ENCODE measurements around the gene PCMTD2.

The PCMTD2 gene

GRCh38 chr20:64238851-64239387 is 16.6 kb upstream of the PCMTD2 start:
- DNase-seq (ENCODE audit: low read depth in 2 of 2): no peak

DNA sequence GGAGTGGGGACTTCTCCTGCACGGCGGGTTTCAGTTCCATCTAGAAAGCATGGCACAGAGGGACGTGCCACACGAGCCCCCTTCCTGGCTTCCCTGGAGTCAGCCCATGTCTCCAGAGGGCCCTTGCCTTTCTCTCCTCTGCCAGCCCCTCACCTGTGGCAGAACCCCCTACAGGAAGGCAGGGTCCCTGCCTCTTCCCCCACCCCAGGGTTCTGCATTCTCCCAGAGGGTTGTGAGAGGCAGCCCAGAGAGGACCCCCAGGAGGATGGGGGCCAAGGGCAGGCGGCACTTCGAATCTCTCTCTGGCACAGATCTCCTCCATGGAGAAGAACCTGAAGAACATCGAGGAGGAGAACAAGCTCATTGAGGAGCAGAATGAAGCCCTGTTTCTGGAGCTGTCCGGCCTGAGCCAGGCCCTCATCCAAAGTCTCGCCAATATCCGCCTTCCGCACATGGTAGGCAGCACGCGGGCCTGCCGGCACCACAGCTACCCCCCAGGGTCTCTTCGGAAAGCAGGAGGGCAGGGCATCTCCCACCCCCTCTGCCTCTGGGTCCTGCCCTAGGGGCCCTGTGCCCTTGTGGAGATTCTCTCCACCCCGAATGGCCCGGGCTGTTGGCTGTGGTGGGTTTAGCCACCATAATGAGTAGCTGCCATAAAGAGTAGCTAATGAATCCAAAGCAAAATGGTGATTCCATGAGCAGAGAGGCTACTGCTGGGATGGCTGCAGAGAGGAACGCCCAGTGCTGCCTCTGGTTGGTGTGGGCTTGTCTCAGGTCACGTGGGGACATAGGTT is 15.9 kb upstream of the PCMTD2 start:
- no peak for DNase-seq (ENCODE audit: low read depth in 2 of 2)

DNA sequence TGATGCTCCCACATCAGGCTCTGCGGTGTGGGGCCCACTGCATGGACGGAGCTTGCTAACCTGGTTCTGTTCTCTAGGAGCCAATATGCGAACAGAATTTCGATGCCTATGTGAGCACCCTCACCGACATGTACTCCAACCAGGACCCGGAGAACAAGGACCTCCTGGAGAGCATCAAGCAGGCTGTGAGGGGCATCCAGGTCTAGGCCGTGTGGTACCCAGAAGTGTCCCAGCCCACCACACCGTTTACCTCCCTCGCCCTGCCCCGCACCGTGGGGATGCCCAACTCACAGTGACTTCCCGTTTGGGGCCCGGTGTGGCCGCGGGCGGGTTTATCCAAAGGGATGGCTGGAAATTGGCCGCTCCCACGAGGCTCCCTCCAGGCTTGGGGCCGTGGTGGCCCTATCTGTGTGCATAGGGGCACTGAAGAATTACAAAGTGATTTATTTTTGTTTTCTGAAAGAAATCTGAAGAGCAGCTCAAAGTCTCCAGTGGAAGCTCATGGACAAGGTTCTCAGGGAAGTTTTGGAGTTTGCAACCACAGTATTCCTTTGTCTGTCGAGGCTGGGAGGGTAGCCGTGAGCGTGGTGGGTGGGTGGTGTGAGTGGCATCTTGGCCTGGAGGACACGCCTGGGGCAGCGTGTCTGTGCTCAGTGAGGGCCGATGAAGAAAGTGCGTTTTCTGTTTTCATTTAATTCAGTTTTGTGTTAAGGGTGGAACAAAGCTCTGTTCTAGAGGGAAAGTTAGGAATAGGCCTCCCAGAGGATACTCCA is 15.1 kb upstream of the PCMTD2 start:
- no peak for DNase-seq (ENCODE audit: low read depth in 2 of 2)

- no peak for DNase-seq (ENCODE audit: low read depth in 2 of 2)
Measured at GRCh38 chr20:64241061-64241460, 14.5 kb upstream of the PCMTD2 start.

- no peak for DNase-seq (ENCODE audit: low read depth in 2 of 2)
Measured at GRCh38 chr20:64242003-64242796, 13.3 kb upstream of the PCMTD2 start.

- DNase-seq (ENCODE audit: low read depth in 2 of 2): no peak
Measured at GRCh38 chr20:64242797-64243475, 12.6 kb upstream of the PCMTD2 start.

DNA sequence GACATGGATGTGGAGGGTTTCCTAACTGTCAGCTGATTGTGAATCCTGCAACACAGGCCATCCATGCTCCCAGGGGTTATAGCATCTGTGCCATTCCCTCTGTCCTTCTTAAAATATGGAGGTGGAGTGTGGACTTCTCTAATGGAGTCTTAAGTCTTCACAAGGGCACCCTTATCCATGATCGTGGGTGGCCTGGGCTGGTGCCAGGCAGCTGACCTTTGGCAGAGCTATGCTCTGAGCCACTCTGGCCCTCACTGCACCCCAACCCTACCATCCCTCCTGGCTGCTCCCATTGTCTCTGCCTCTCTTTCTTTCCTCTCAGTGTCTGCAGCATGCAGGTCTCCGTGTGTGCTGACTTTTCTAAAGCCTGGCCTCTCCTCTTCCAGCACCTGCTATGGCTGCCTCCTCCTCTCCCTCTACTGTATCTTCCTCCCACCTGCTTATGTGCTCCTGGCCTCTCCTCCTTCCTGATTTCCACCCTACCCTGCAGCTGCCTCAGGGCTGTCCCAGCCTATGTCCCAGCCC is 11.2 kb upstream of the PCMTD2 start:
- DNase-seq (ENCODE audit: low read depth in 2 of 2): no peak

DNA sequence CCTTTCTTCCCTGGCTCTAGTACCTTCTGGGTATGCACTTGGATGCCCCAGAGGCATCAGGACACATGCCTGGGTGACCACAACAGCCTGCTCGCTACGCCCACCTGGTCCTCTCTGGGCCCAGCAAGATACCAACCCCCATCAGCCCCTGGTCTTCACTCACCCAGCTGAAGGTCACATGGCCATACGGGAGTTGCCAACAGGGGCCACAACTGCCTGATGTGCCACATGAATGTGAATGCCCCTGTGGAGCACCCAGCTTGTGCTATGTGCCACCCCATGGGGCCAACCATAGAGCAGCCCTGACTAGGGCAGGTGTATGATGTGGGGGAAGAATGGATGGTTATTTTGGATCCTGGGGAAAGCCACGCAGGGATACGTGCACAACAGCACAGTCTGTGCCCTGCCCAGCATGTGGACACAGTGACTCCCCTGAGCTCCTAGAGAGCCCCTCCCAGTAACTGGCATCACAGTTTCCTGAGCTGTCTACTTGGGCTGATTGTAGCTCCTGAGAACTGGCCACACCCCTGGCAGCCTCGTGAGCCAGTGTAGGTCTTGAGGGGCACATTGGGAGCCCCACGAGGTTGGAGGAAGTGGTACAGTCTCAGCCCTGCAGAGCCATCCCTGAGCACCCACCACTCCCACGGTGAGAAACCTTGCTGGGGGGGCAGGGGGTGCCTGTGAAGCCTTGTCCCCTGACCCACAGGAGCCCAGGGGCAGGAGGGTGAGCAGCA is 10.5 kb upstream of the PCMTD2 start:
- no peak for DNase-seq (ENCODE audit: low read depth in 2 of 2)

GRCh38 chr20:64245746-64246595 is 9.6 kb upstream of the PCMTD2 start:
- no peak for DNase-seq (ENCODE audit: low read depth in 2 of 2)

DNA sequence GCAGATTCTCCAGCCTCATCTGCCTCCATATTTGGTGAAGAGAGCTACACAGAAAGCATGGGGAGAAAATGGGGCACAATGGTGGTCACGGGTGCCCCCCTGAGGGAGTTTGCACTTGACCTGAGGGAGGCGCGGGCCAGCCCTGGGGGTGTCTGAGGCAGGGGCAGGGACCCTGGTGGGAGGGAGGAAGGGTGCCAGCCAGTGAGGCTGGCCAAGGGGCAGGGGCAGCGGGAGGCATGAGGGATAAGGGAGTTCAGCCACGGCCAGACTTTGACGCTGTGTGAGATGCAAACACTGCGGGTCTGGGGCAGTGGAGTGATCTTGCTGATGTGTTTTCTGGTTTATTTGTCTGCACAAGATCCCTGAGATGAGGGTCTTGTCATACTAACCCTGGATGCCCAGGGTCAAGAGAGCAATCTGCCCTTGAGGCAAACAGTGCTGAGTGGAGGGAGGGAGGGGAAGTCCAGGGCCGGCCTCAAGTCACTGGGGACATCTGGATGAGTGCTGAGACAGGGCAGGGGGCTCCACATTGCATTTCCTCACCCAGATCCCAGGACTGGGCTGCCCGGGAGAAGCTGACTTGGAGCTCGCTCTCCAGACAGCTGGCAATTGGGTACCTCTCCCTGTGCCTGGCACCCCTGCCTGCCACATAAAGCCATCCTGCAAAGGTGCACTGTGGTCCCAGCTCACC is 8.8 kb upstream of the PCMTD2 start:
- DNase-seq (ENCODE audit: low read depth in 2 of 2): no peak

GRCh38 chr20:64247307-64247618 is 8.3 kb upstream of the PCMTD2 start:
- DNase-seq (ENCODE audit: low read depth in 2 of 2): no peak

GRCh38 chr20:64247970-64248841 is 7.3 kb upstream of the PCMTD2 start:
- no peak for DNase-seq (ENCODE audit: low read depth in 2 of 2)

DNA sequence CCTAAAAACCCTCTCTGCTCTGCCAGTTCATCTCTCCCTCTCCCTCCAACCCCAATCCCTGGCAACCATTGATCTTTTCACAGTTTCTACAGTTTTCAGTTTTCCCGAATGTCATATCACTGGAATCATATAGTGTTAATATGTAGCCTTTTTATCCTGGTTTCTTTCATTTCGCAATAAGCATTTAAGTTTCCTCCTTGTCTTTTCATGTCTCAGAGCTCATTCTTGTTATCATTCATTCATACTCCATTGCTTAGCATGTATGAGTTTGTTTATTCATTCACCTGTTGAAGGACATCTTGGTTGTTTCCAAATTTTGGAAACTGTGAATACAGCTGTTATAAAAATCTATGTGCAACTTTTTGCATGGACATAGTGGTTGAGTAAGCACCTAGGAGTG is 5.5 kb upstream of the PCMTD2 start:
- DNase-seq (ENCODE audit: low read depth in 2 of 2): no peak

DNA sequence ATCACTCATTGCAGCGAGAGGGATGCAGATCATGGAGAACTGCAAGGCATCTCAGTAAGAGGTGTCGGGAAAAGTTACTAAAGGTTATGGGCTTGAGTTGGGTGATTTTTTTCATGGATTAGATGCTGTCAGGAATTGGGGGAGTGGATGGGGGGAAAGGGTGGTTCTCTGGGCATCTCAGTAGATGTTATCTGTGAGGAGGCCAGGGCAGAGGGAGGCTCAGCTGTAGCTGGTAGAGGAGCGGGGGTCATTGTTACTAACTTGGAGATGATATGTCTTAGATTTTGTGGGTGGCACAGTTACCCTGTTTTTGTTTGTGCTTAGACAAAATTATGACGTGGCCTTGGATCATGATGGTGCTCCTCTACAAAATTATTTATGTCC is 2.6 kb upstream of the PCMTD2 start:
- no peak for DNase-seq (ENCODE audit: low read depth in 2 of 2)

DNA sequence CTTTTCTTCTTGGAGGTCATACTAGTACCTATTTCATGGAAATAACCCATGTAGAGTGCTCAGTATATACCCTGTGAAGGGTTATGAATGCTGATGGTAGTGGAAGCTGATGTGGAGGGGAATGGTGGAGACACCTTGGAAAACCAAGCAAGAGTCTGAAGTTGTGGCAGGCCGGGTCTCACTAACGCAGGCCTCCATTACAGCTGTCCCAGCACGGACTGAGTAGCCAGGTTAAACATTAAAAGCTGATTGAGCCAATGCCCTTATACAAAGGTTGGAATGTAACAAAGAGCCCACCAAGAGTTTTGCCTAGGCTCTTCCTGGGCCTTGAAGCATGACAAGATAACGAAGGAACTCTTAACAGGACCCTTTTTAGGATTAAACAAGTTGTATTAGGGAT is 2.1 kb upstream of the PCMTD2 start:
- no peak for DNase-seq (ENCODE audit: low read depth in 2 of 2)

GRCh38 chr20:64254156-64254555 is 1.4 kb upstream of the PCMTD2 start:
- no peak for DNase-seq (ENCODE audit: low read depth in 2 of 2)

DNA sequence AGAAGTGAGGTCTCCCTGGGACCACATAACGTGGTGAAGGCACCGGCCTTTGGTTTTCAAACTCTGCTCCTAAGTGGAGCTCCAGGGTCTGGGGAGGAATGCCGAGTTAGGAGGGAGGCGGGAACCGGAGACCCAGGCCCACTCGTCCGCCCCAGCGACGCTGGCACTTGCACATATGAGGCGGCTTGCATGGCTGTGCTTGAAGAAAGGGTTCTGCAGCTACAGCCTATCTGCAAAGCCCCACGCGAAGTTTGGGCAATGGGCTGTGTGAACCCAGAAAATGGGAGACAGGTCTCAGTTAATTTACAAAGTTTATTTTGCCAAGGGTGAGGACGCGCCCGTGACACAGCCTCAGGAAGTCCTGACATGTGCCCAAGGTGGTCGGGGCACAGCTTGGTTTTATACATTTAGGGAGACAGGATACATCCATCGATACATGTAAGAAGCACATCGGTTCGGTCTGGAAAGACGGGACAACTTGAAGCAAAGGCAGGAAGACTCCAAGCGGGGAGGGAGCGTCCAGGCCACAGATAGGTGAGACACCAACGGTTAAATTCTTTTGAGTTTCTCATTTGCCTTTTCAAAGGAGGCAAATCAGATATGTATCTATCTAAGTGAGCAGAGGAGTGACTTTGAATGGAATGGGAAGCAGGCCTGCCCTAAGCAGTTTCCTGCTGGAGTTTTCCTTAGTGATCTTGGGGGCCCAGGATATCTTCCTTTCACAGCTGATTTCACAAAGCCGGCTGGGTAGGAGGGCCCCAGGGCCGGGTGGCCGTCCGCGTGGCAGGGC is 782 bp upstream of the PCMTD2 start:
- DNase-seq (ENCODE audit: low read depth in 2 of 2): no peak

Data from stimulated activated CD8-positive, alpha-beta memory T cell treated with anti-CD3 and anti-CD28 coated beads, Interleukin-15, amount 100 ng/mL, for 48 hours (primary cell).